22Rv1 (cell line): ENCODE data around the gene FAM184B.

Source experiments
- H3K27ac ChIP-seq: fragments of 450-650 bp; 2 replicates; pipeline ENCODE4 v1.5.1; 2017
- ZFX ChIP-seq: fragments of 450-650 bp; IDR thresholded peaks from 2 replicates; pipeline ENCODE4 v1.6.1; 2017; ENCODE audit warnings: antibody characterized with exemption, borderline replicate concordance
- TF ChIP-seq, protein P1 (sequence below): fragments of 450-650 bp; IDR thresholded peaks from 2 replicates; pipeline ENCODE4 v1.5.1; 2017; ENCODE audit warnings: mild to moderate bottlenecking

FAM184B gene

DNA sequence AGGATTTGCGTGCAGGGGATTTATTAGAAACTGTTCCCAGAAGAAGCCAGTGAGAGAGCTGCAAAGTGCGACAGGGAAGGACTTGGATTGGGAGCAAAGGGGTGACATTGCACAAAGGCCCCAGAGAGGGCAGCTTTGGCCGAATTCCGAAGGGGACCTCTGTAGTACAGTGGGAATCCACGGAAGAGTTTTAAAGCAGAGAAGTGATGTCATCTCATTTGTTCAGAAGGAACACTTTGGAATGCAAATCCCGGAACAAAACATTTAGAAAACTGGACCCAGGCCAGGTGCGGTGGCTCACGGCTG is 71.7 kb downstream of the FAM184B start:
- H3K27ac ChIP-seq, result no peak overlapping the region

DNA sequence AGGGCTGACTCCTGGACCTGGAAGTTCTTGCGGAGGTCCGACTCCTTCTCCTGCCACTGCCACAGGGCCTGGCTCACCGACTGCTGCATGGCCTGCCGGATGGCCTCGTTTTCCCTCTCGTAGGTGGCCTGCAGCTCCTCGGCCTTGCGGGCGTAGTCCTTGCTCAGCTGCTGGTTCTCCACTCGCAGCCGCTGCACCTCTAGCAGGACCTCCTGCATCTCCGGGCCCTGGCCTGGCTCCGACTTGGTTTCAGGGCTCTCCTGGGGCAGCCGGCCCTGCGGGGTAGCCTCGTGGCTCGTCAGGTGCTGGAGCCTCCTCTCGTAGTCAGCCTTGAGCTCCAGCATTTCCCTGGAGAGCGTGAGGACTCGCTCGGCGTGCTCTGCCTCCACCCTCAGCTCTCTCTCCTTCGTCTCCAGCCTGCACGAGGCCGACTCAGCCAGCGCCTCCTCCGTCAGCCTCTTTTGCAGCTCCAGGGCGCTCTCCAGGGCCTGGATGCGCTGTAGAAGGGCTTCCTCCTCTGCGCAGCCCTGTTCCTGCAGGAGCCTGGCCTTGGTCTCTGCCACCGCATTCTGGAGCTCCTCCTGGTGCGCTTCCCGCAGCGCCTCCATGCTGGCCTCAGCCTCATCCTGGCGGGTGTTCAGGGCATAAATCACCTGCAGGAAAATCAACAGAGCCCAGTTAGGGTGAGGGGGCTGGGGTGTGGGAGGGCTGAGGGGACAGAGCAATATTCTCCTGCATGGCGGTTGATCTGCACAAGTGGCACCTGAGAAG is 72.2 kb downstream of the FAM184B start:
- H3K27ac ChIP-seq, result no peak overlapping the region
- TF ChIP-seq ZFX, result no peak
- TF ChIP-seq, protein P1, sequence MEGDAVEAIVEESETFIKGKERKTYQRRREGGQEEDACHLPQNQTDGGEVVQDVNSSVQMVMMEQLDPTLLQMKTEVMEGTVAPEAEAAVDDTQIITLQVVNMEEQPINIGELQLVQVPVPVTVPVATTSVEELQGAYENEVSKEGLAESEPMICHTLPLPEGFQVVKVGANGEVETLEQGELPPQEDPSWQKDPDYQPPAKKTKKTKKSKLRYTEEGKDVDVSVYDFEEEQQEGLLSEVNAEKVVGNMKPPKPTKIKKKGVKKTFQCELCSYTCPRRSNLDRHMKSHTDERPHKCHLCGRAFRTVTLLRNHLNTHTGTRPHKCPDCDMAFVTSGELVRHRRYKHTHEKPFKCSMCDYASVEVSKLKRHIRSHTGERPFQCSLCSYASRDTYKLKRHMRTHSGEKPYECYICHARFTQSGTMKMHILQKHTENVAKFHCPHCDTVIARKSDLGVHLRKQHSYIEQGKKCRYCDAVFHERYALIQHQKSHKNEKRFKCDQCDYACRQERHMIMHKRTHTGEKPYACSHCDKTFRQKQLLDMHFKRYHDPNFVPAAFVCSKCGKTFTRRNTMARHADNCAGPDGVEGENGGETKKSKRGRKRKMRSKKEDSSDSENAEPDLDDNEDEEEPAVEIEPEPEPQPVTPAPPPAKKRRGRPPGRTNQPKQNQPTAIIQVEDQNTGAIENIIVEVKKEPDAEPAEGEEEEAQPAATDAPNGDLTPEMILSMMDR, result no peak

More for the DNA sequence above, 71.7 kb downstream of the FAM184B start:
- no peak for TF ChIP-seq ZFX
- TF ChIP-seq, protein P1, result no peak

DNA sequence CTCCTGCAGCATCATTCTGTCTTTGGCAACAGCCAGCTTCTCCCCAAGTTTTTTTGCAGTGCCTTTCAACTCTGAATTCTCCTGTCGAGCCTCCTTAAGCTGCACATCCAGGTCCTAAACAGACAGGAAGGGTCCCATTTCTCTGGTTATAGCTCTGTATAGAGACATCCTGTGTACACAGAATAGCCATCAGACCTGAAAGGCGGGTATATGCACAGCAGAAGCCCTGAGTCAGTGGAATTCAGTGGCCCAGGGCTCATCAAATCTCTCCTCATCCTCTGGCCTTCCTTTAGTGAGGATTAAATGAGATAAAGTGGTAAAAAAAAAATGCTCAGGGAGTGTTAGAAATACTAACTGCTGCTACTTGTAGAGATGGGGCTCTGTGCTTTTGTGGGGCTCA is 73.8 kb downstream of the FAM184B start:
- no peak overlapping the region for H3K27ac ChIP-seq
- TF ChIP-seq, protein P1, result no peak

DNA sequence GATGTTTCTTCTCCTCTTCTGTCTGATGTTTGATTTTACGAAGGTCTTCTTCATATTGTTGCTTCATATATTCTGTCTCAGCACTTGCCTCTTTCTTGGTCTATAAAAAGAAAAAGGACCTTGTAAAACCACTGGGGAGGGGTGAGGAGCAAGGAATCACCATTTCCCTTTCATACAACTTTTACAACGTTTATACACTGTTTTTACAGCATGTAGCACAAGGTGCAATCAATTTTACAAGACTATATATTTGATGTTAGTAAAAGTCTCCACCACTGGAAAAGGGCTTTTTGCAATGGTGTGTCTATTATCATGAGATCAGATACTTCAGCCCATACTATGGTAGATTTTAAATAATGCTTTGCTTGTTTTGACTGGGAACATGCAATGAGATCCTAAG is 76.3 kb downstream of the FAM184B start:
- TF ChIP-seq ZFX, result no peak
- TF ChIP-seq, protein P1, result no peak
- no peak overlapping the region for H3K27ac ChIP-seq

DNA sequence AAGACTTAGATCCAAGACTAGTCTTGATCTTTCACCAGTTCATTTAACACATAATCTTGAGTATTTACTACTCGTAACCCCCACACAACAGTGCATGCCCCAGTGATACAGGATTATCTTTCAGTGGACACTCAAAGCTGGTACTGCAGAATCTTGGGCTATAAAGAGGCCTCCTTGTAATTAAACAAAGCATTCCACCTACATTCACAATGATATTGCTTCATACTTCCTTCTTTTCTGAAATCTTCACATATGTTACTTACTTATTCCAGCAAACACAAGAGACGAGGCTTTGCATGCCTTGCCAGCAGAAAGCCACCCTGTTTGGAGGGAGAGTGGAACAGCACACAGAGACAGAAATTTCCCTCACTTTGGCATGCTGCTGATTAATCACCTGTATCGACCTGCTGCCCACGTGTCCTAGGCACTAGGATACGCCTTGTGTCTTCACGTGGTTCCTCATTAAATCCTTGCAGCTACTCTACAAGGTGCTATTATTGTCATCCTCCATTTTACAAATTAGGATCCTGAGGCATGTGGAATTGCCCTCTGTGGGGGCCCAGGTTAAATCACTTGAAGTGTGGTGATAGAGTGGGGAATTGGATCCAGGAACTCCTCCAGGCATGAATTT is 77.3 kb downstream of the FAM184B start:
- no peak overlapping the region for H3K27ac ChIP-seq
- no peak for TF ChIP-seq ZFX
- TF ChIP-seq, protein P1, result no peak

DNA sequence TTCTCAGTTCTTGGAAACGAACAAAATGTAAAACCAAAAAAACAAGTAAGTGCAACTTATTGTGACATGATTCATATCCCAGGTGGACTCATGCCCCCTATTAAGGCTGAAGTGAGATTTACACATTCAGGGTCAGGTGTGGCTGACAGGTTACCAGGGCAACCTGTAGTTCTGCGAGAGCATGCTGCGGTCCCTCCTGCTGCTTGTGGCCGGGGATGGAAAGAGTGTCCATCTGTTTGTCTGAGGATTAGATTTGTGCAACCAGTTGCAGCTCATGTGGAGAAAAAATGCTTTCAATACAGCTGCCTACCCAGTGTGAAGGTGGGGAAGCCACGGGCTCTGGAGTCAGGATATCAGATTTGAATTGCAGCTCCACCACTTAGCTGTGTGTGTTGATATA is 78.8 kb downstream of the FAM184B start:
- no peak overlapping the region for H3K27ac ChIP-seq
- TF ChIP-seq ZFX, result no peak
- TF ChIP-seq, protein P1, result no peak

DNA sequence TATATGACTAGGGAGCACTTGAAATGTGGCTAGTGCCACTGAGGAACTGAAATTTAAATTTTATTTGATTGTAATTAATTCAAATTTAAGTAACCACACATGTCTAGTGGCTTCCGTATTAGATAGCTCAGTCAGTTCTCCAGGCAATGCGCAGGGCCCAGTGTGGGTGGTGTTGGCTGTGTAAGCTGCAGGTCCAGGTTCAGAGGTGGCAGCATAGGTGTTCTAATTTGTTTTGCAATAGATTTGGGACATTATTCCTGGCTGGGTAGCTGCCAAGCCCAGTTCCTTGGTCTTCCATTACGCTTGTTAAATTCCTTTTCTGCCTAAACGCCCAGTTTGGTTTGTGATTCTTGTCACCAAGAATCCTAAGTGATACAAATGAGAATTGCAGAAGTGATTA is 79.5 kb downstream of the FAM184B start:
- no peak overlapping the region for H3K27ac ChIP-seq
- TF ChIP-seq, protein P1, result no peak
- TF ChIP-seq ZFX, result no peak
